ENCODE data around the gene JPT1. TPM values are rescaled to one million over a fixed set of nuclear protein-coding genes. Genes with fewer than 3 reads are reported as not detected.

JPT1 gene
- total RNA-seq, 1 experiment from 2014 or later: 265 TPM

- Histone ChIP-seq H3K79me2 (ENCODE audit: insufficient read depth, low read length) (no peaks in the 10 kb centered on the region), H3K27me3 (ENCODE audit: insufficient read depth, low read length) (no peaks in the 10 kb centered on the region), H3K9me3 (ENCODE audit: control insufficient read depth, low read depth, low read length) (no peaks in the 10 kb centered on the region), H2BK5ac (ENCODE audit: insufficient read length, low read length) (no peak overlapping the region), H2BK120ac (ENCODE audit: low read depth, low read length, poor library complexity, severe bottlenecking) (no peak overlapping the region), H4K8ac (replicated peaks; ENCODE audit: insufficient read length, low read depth, low read length) (peak overlapping the region; percentile 4), H3K9ac (ENCODE audit: extremely low read depth, insufficient read length, low read length) (no peak overlapping the region), H3K27ac (ENCODE audit: insufficient read length, low read depth, low read length) (no peak overlapping the region), H3K4me2 (ENCODE audit: insufficient read depth, insufficient read length, low read length) (no peak overlapping the region), H3K18ac (ENCODE audit: insufficient read length, low read depth, low read length) (no peak overlapping the region), H2AK5ac (ENCODE audit: insufficient read length, low read length) (no peak overlapping the region), H3K14ac (ENCODE audit: insufficient read depth, low read length) (no peak overlapping the region), H2AFZ (ENCODE audit: low read length) (no peak overlapping the region), H2BK15ac (ENCODE audit: low read depth, low read length) (no peak overlapping the region), H3K79me1 (ENCODE audit: insufficient read depth, low read depth, low read length, poor library complexity, severe bottlenecking) (no peaks in the 10 kb centered on the region), H3K4ac (ENCODE audit: low read depth, low read length) (no peak overlapping the region), H3K23ac (ENCODE audit: insufficient read length, low read depth, low read length) (no peak overlapping the region), H3K23me2 (ENCODE audit: insufficient read length, low read depth, low read length, poor library complexity, severe bottlenecking) (peaks cover 8% of the 10 kb centered on the region), H4K91ac (ENCODE audit: insufficient read length, low read depth, low read length) (no peak overlapping the region), H2BK20ac (ENCODE audit: low read depth, low read length, poor library complexity, severe bottlenecking) (no peak overlapping the region), H2BK12ac (ENCODE audit: insufficient read length, low read depth, low read length) (no peak overlapping the region), H3T11ph (ENCODE audit: low read length) (no peak overlapping the region), H4K5ac (ENCODE audit: insufficient read length, low read depth, low read length) (no peak overlapping the region), H3K56ac (ENCODE audit: insufficient read length, low read depth, low read length) (no peak overlapping the region), H3K4me1 (ENCODE audit: insufficient read depth, low read length) (no peaks in the 10 kb centered on the region), H4K20me1 (ENCODE audit: control insufficient read depth, insufficient read depth, insufficient read length) (peaks cover 4% of the 10 kb centered on the region)
- H3K27ac Mint-ChIP-seq: peak overlapping the region in 1 of 3 experiments; percentile 44; a peak in 1 of 7 replicates
- no peak for DNase-seq
- no peak for TF ChIP-seq CTCF (conservative IDR thresholded peaks at IDR 0.05)
- peaks cover 12 to 17% of the 10 kb centered on the region in 2 experiments for H3K4me1 Mint-ChIP-seq
- no peaks in the 10 kb centered on the region for H3K9me3 Mint-ChIP-seq
- peaks cover 6 to 20% (median 17%) of the 10 kb centered on the region in 3 experiments for H3K36me3 Mint-ChIP-seq (ENCODE audit: insufficient read depth in 1 of 3, low read depth in 3 of 3)
- WGBS (ENCODE audit: extremely low coverage, insufficient read length, low lambda C conversion rate): no CpG with 5 or more reads among the region's 9 CpGs
- H3K4me3 Mint-ChIP-seq: peak overlapping the region; percentile 14 to 64; a peak in 4 of 5 replicates
- H3K27me3 Mint-ChIP-seq (ENCODE audit: low read depth): no peaks in the 10 kb centered on the region; the same call in 1 of the 2 replicates
Observed at GRCh38 chr17:75129576-75129975, 24.7 kb downstream of the JPT1 start.

Measured in H9 (cell line).